Measurements from ENCODE around the gene TMPRSS4. TPM values are rescaled to one million over a fixed set of nuclear protein-coding genes. Genes with fewer than 3 reads are reported as not detected.

The TMPRSS4 gene
- polyA plus RNA-seq, 1 experiment: not detected

DNA sequence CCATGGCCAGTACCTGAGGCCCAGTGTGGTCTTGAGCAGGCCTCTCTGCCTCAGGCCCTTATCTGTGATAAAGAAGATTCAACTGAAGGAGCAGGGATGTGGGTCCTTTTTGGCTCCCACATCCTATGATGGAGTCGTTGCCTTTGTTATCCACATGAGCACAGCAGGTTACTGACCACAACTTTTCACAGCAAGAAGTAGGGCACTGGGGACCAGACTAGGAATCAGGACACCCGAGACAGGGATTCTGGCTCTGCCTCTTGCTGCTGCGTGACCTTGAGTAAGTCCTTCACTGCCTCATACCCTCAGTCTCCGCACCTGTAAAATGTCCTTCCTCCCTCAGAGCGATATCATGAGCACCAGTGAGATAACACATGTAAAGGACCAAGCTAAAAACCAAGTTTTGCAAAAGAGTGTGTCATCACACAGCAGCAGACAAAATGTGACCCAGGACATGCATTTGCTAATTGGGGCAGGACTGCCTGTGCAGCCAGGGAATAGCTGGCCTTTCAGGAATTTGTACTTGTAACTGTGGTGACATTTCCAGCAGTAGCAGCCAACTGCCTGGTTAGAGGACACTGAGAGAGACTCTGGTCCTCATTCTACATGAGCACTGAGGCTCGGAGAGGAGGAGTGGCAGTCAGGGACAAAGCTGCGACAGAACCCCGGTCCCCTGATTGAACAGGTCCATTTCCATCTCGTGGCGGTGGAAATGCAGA lies 23.1 kb downstream of the TMPRSS4 start:
- ChIA-PET POLR2A (no interaction called here), CTCF (interaction anchor here (1.4 kb wide), 1 partner anchor 72 kb away, joined by 3 read pairs; no protein-coding TSS in a partner anchor)
- Histone ChIP-seq H3K27me3 (ENCODE audit: control insufficient read depth, insufficient read depth, low read length) (no peaks in the 10 kb centered on the region), H3K9me3 (ENCODE audit: control insufficient read depth, insufficient read depth, low read length) (no peaks in the 10 kb centered on the region), H3K27ac (ENCODE audit: low read depth, low read length) (no peak overlapping the region), H3K4me3 (ENCODE audit: low read depth, low read length) (no peak overlapping the region)
- TF ChIP-seq, protein P1, sequence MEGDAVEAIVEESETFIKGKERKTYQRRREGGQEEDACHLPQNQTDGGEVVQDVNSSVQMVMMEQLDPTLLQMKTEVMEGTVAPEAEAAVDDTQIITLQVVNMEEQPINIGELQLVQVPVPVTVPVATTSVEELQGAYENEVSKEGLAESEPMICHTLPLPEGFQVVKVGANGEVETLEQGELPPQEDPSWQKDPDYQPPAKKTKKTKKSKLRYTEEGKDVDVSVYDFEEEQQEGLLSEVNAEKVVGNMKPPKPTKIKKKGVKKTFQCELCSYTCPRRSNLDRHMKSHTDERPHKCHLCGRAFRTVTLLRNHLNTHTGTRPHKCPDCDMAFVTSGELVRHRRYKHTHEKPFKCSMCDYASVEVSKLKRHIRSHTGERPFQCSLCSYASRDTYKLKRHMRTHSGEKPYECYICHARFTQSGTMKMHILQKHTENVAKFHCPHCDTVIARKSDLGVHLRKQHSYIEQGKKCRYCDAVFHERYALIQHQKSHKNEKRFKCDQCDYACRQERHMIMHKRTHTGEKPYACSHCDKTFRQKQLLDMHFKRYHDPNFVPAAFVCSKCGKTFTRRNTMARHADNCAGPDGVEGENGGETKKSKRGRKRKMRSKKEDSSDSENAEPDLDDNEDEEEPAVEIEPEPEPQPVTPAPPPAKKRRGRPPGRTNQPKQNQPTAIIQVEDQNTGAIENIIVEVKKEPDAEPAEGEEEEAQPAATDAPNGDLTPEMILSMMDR (IDR thresholded peaks at IDR 0.05; ENCODE audit: low read depth, low read length): no peak
- DNase-seq (ENCODE audit: low read depth, low spot score): no peak

DNA sequence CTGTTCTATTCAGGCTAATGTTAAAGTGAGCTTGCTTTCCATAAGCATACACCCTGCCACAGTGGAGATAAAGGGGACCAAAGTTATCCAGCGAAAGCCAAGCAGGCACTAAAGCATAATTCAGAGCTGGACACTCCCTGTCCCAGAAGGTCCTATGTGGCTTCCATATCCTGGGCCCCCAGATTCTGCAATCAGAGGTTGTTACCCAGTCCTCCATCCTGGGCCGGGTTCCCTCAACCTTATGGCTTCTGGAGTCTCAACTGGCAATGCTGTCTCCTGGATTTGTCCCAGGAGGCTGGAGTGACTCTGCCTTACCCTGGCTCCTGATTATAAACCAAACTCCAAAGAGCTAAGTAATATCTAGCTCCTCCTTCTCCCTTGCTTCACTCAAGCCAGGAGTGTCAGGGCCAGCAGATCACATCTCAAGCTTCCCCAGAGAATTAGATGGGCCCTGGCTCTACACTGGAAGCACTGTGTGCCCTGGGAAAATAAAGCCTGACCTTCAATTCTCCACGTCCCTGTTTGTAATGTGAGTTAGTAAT lies 23.9 kb downstream of the TMPRSS4 start:
- TF ChIP-seq, protein P1 (IDR thresholded peaks at IDR 0.05; ENCODE audit: low read depth, low read length): no peak
- Histone ChIP-seq H3K9me3 (ENCODE audit: control insufficient read depth, insufficient read depth, low read length) (no peaks in the 10 kb centered on the region), H3K27me3 (ENCODE audit: control insufficient read depth, insufficient read depth, low read length) (no peaks in the 10 kb centered on the region), H3K4me3 (ENCODE audit: low read depth, low read length) (no peak overlapping the region), H3K27ac (ENCODE audit: low read depth, low read length) (no peak overlapping the region)
- no peak for DNase-seq (ENCODE audit: low read depth, low spot score)
- CTCF ChIA-PET: interaction anchor here (1.4 kb wide), 1 partner anchor 72 kb away, joined by 3 read pairs; no protein-coding TSS in a partner anchor
- POLR2A ChIA-PET: no interaction called here

DNA sequence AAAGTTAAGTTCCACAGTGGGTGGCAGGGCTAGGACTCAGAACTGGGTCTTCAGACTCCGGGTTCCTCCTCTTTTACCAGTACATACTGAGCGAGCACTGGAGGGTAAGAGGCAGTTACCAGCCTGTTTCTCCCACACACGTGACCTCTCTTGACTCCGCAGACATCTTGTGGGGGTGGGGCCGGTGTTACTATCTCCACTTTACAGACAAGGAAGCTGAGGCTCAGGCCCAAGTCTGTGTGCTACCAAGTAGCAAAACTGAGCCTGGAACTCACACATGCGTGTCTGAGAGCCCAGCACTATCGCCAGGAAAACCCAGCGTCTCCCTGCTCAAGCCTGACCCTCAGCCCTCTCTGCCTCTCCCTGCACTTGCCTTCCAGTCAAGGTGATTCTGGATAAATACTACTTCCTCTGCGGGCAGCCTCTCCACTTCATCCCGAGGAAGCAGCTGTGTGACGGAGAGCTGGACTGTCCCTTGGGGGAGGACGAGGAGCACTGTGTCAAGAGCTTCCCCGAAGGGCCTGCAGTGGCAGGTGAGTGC lies 25.9 kb downstream of the TMPRSS4 start:
- Histone ChIP-seq H3K9me3 (ENCODE audit: control insufficient read depth, insufficient read depth, low read length) (no peaks in the 10 kb centered on the region), H3K27ac (ENCODE audit: low read depth, low read length) (no peak overlapping the region), H3K4me3 (ENCODE audit: low read depth, low read length) (no peak overlapping the region), H3K27me3 (ENCODE audit: control insufficient read depth, insufficient read depth, low read length) (no peaks in the 10 kb centered on the region)
- CTCF ChIA-PET: no interaction called here
- TF ChIP-seq, protein P1 (IDR thresholded peaks at IDR 0.05; ENCODE audit: low read depth, low read length): no peak
- POLR2A ChIA-PET: no interaction called here
- no peak for DNase-seq (ENCODE audit: low read depth, low spot score)

DNA sequence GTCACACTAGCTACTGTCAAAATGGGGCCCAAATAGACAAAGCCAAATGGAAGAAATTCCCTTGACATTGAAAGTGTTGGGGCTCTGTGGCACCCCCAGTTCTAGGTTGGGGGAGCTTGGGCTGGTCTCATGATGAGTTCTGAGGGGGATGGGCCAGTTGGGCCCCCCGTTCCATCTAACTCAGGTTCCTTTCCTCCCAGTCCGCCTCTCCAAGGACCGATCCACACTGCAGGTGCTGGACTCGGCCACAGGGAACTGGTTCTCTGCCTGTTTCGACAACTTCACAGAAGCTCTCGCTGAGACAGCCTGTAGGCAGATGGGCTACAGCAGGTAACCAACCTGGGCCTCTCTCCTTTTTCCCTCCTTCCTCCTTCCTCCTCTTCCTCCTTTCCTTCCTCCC lies 27.6 kb downstream of the TMPRSS4 start:
- no peaks in the 10 kb centered on the region for H3K9me3 ChIP-seq (ENCODE audit: control insufficient read depth, insufficient read depth, low read length)
- TF ChIP-seq, protein P1 (IDR thresholded peaks at IDR 0.05; ENCODE audit: low read depth, low read length): no peak
- H3K27ac ChIP-seq (ENCODE audit: low read depth, low read length): no peak overlapping the region
- H3K27me3 ChIP-seq (ENCODE audit: control insufficient read depth, insufficient read depth, low read length): peaks cover 3% of the 10 kb centered on the region
- ChIA-PET CTCF (no interaction called here), POLR2A (no interaction called here)
- DNase-seq (ENCODE audit: low read depth, low spot score): no peak
- H3K4me3 ChIP-seq (ENCODE audit: low read depth, low read length): no peak overlapping the region

DNA sequence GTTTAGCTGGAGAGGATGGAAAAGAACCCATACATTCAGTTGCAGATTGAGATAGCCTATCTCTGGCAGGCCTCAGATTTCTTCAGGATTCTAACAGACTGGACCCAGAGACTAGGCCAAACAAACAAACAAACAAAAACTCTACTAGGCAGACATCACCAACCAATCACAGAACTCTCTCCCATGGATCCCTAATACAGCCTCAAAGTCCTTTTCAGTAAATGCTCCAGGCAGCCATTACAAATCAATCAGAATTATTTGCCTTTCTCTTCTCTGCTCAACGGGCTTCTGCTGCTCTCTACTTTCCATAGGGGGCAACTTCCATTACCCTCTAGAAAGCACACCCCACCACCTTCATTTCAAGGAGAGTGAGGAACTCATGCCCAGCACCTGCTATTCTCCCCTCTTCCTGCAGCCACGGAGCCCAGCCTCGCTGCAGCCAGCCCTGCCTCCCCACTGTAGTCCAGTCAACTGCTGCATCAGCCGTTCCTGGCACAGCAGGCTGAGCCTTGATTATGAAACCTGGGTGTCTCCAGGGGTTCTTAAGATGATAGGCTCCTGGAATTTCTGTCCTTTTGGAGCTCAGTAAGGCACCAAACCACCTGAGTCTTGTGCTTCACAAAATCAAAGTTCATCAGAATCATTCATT lies 28.9 kb downstream of the TMPRSS4 start:
- CTCF ChIA-PET: interaction anchor here (0.8 kb wide), 1 partner anchor 679 kb away, joined by 3 read pairs; no protein-coding TSS in a partner anchor
- TF ChIP-seq, protein P1 (IDR thresholded peaks at IDR 0.05; ENCODE audit: low read depth, low read length): no peak
- POLR2A ChIA-PET: no interaction called here

More for the DNA sequence above, 28.9 kb downstream of the TMPRSS4 start:
- no peaks in the 10 kb centered on the region for H3K9me3 ChIP-seq (ENCODE audit: control insufficient read depth, insufficient read depth, low read length)
- DNase-seq (ENCODE audit: low read depth, low spot score): no peak
- peaks cover 3% of the 10 kb centered on the region for H3K27me3 ChIP-seq (ENCODE audit: control insufficient read depth, insufficient read depth, low read length)
- H3K27ac ChIP-seq (ENCODE audit: low read depth, low read length): no peak overlapping the region
- no peak overlapping the region for H3K4me3 ChIP-seq (ENCODE audit: low read depth, low read length)

Measured in AG04450 (cell line).